T47D (cell line): Measurements from ENCODE around the gene TMEM214.

Experiments
- DNase-seq, 2 experiments: peaks; one replicate each; pipeline versions ENCODE4 v3.0.0 to v3.0.0-alpha.2; 2011 to 2012; ENCODE audit warnings: low read depth in 1 of 2, low spot score in 1 of 2
- JUND ChIP-seq: IDR thresholded peaks from 2 replicates; pipeline ENCODE4 v1.6.1; 2012; ENCODE audit warnings: low read depth
- in situ Hi-C: cut with HindIII; loops from 2 replicates; pipeline ENCODE4 v1.10.0; 2016; ENCODE audit warnings: low sequenced_read_pairs, low pct_unique_long_range_greater_than_20kb

TMEM214 gene

GRCh38 chr2:27051902-27052645 lies 19.3 kb downstream of the TMEM214 start:
- DNase-seq = no peak
- in situ Hi-C loops = no loop called here
- TF ChIP-seq JUND = no peak

GRCh38 chr2:27053321-27053720 lies 20.6 kb downstream of the TMEM214 start:
- in situ Hi-C loops = no loop called here

GRCh38 chr2:27053776-27054175 lies 21.0 kb downstream of the TMEM214 start:
- no peak for DNase-seq
- in situ Hi-C loops = no loop called here
- no peak for TF ChIP-seq JUND

More at GRCh38 chr2:27053321-27053720, 20.6 kb downstream of the TMEM214 start:
- no peak for TF ChIP-seq JUND
- DNase-seq = no peak

GRCh38 chr2:27054721-27055120 lies 22.0 kb downstream of the TMEM214 start:
- TF ChIP-seq JUND = no peak
- in situ Hi-C loops = no loop called here
- DNase-seq = no peak

GRCh38 chr2:27057184-27057583 lies 24.4 kb downstream of the TMEM214 start:
- in situ Hi-C loops = no loop called here
- DNase-seq = no peak
- no peak for TF ChIP-seq JUND

- in situ Hi-C loops = no loop called here
- TF ChIP-seq JUND = no peak
- no peak for DNase-seq
Measured at GRCh38 chr2:27058210-27058609, 25.4 kb downstream of the TMEM214 start.

- no peak for TF ChIP-seq JUND
- in situ Hi-C loops = no loop called here
- DNase-seq = no peak
Measured at GRCh38 chr2:27059141-27059820, 26.5 kb downstream of the TMEM214 start.

- no peak for DNase-seq
- in situ Hi-C loops = no loop called here
- no peak for TF ChIP-seq JUND
Measured at GRCh38 chr2:27060323-27060722, 27.6 kb downstream of the TMEM214 start.

- DNase-seq = no peak
- in situ Hi-C loops = no loop called here
- TF ChIP-seq JUND = no peak
Measured at GRCh38 chr2:27065128-27065527, 32.4 kb downstream of the TMEM214 start.

GRCh38 chr2:27067385-27067784 lies 34.6 kb downstream of the TMEM214 start:
- TF ChIP-seq JUND = no peak
- DNase-seq = no peak
- in situ Hi-C loops = no loop called here

- in situ Hi-C loops = no loop called here
- no peak for TF ChIP-seq JUND
- no peak for DNase-seq
Measured at GRCh38 chr2:27069436-27069835, 36.7 kb downstream of the TMEM214 start.

GRCh38 chr2:27069961-27070618 lies 37.3 kb downstream of the TMEM214 start:
- TF ChIP-seq JUND = no peak
- DNase-seq = no peak
- in situ Hi-C loops = no loop called here

- no peak for DNase-seq
- no peak for TF ChIP-seq JUND
- in situ Hi-C loops = no loop called here
Measured at GRCh38 chr2:27070653-27071276, 38.0 kb downstream of the TMEM214 start.
